HK-2 (cell line): ENCODE data around the gene PGLYRP2.

ENCODE experiments used
- DNase-seq: peaks from one replicate; pipeline ENCODE4 v3.0.0-alpha.2; 2018; ENCODE audit not compliant: unreplicated experiment

PGLYRP2 gene

GRCh38 chr19:15455996-15456395 lies 23.3 kb downstream of the PGLYRP2 start:
- DNase-seq: no peak

DNA sequence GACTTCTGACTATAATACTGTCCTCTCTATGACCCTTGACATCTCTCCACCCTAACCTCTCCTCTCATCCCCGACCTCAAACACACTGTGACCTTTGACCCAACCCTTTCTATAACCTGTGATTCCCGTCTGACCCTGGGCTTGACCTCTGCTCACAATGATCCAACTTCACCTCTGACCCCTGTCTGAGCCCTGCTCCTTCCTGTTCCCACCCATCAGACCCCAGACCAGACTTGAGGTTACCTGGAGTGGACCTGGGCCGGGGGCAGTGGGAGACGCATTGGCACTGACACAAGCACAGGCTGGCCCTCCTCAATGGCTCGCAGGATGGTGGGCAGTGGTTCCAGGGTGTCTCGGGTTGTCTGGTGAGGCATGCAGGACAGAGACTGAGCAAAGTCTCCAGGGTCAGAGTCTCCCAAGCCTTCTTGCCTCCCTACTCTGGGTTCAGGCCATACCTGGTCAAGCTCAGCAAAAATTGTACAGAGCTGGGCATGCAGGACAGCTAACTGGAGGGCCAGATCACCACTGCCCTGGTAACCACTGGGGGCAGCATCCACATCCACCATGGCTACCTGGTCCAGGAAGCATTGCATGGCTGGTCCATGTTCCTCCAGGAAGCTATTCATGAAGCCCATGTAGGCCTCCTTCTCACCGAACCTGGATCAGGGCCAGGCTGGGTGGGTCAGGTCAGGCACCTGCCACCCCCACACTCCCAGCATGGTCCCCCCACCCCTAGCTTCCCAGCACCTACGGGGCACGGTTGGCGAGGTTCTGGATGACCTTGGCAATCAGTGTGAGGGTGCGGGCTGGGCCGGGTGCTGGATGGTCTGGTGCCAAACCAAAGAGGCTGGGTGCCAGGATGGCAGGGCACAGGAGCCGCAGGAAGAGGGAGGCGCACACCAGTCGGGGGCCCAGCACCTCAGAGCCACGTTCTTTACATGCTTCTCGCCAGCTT lies 25.1 kb downstream of the PGLYRP2 start:
- DNase-seq: no peak

GRCh38 chr19:15453091-15453578 lies 26.2 kb downstream of the PGLYRP2 start:
- DNase-seq: no peak

DNA sequence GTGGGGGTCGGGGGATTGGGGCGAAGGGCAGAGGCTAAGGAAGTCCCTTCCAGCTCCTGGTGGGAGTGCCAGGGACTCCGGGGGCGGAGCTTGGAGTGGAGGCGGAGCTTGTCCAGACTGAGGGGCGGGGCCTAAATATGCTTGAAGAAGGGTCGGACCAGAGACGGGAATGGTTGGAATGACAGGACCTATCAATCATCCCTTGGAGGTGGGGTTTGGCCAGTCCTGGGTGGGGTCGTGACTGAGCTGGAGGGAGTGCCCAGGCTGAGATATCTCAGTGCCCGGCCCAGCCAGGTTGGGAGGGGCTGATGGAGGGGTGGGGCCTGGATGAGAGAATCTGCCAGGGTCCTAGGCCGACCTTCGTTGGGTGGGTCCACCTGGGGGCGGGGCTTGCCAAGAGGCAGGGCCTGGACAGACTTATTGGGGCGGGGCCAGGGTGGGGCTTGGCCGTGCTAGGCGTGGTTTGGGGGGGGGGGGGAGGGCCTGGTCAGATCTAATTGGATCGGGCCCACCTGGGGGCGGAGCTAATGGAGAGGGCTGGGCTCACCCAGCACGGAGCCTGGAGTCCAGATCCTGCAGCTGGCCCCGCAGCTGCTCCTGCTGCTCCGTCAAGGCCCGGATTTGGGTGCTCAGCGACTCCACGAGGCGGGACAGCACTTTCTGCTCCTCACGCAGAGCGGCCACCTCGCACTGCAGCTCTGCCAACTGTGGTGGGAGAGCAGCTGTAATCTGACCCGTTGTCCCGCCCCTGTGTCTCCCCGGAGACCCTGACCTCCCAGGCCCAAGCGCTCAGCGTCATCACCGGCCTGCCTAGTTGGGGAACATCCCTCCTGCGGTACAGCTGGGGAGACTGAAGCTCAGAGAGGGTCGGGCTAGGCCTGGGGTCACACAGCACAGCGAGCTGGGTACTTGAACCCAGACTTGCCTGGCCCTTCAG lies 26.9 kb downstream of the PGLYRP2 start:
- DNase-seq: no peak

GRCh38 chr19:15450528-15450890 lies 28.8 kb downstream of the PGLYRP2 start:
- no peak for DNase-seq

GRCh38 chr19:15449620-15450527 lies 29.4 kb downstream of the PGLYRP2 start, which contains the start of gene WIZ:
TSS of gene WIZ (minus strand) at chr19:15449956. CDS start at chr19:15448307, 1,649 bp downstream.
- DNase-seq: peak; percentile 78

- no peak for DNase-seq
These were observed 30.3 kb downstream of the PGLYRP2 start for GRCh38 chr19:15448778-15449619.

DNA sequence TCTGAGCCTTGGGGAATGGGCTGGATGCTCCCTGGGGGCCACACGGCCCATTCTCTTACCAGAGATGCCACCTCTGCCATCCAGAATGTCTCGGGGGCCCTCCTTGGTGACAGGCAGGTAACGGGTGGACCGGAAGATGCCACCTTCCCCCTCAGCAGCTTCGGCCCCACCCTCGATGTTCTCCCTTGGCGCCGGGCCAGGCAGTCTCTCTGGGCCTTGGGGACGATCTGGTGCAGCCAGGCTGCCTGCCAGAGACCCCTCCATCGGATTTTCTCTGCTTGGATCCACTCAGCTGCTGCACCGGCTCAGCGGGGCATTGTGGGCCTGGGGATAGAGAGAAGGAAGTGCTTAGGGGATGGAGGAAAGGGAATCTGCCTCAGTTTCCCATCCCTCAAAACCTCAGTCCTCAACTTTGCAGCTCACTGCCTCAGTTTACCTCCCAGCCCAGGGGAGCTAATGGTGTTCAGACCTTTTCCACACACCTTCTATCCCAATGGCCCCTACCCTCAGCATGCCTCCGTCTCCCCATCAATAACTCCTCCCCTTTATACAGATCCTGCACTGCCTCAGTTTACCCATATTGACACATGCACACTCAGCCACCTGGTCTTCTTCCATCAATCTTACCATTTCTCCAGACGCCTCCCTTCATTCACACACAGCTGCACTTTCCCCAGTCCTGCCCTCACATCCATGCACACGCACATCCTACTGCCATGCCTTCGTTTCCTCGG lies 31.1 kb downstream of the PGLYRP2 start:
- no peak for DNase-seq

GRCh38 chr19:15447057-15447456 lies 32.2 kb downstream of the PGLYRP2 start:
- DNase-seq: no peak

- DNase-seq: no peak
These were observed 33.4 kb downstream of the PGLYRP2 start for GRCh38 chr19:15445807-15446376.

- DNase-seq: no peak
These were observed 34.1 kb downstream of the PGLYRP2 start for GRCh38 chr19:15445227-15445605.

DNA sequence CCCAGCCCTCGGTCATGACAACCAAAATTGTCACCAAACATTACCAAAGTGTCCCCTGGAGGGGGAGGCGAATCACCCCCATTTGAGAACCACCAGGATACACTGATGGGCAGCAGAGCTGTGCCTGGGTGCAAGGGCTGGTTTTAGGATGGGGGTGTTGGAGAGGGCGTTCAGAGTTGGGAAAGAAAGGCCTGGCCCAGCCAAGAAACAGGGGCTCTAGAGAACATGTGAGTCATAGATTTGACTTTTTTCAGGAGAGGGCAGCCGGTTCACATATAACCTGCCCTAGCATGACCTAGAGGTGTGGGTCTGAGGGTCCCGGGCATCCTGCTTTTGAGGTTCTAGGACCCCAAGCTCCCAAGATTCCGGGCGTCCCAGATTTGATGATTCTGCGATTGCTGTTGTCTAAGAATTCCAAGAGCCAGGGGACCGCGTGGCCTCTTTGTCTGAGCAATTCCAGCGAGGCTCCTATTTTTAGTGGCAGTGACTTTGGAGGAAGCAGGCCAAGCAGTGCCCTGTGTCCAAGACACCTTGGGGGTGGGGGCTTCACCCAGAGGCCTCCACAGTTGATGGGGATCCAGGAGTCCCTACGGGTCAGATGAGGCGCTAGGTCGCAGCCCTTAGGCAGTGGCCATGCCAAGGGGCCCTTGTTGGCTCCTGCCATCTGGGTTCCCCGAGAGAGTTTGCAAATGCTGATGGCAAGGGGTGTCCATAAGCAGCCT lies 34.6 kb downstream of the PGLYRP2 start:
- DNase-seq: no peak

GRCh38 chr19:15443838-15444237 lies 35.5 kb downstream of the PGLYRP2 start:
- no peak for DNase-seq

- DNase-seq: no peak
These were observed 36.0 kb downstream of the PGLYRP2 start for GRCh38 chr19:15443325-15443724.

DNA sequence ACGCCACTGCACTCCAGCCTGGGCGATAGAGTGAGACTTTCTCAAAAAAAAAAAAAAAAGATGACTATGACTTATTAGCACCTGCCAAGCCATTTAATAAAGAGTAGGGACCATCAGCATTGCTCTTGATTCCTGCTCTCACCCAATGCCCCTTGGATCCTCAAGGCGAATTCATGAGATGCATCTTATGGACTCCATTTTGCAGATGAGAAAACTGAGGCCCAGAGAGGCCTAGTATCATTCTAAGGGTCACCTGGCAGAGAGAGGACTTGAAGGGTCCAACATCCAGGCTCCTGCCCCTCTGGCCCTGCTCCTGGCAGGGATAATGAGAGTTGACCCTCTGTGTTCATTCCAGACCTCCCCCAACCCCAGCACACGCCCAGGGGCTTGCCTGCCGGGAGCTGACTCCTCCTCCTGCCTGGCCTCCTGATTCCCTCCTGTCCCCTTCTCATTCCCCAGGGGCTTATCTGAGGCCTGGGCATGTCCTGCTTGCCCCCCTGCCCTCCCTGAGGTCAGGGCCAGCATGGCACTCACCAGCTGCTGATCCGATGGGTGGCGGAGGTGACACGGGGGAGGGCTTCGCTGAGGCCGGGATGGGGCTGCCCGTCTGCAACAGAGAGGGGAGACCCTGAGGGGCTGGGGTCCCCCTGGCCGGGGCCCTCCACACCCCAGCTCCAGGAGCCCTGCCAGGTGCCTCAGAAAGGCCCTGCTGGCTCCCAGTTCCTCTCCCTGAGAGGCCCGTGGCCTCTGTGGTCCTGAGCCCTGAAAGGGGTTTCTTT lies 37.0 kb downstream of the PGLYRP2 start:
- no peak for DNase-seq

DNA sequence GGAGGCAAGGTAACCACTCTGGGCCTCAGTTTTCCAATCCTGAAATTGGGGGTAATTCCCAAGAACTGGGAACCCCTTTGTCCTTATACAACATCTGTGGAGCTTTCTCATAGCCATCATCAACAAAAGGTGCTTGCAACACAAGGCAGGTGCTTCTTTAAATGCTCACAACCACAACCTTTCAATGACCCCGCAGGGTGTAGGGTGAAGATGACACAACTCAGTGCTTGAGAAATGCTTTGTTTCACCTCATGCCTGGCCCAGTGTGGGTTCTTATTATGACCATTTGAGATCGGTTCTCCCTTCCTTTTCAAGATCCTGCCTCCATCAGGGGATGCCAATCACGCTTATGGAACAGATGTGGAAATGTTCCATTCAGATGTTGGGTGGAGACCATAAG lies 38.0 kb downstream of the PGLYRP2 start:
- DNase-seq: no peak

GRCh38 chr19:15439821-15440641 lies 39.3 kb downstream of the PGLYRP2 start:
- no peak for DNase-seq
